Gastroesophageal sphincter (tissue), 3 donors: ENCODE measurements around the gene MTNR1A.

Experiments
- CTCF ChIP-seq, 4 experiments: fragments of 200-600 bp in 2 of 4; fragments of 450-650 bp in 2 of 4; sonication (generic) in 1 of 4; IDR thresholded peaks; one replicate each; pipeline ENCODE4 v1.5.1; 2017 to 2019; ENCODE audit warnings: antibody characterized with exemption in 4 of 4, mild to moderate bottlenecking in 2 of 4, moderate library complexity in 2 of 4
- EP300 ChIP-seq: sonication (generic); formaldehyde crosslinking; IDR thresholded peaks from one replicate; pipeline ENCODE4 v1.6.1; 2017; ENCODE audit warnings: antibody characterized with exemption, mild to moderate bottlenecking
- POLR2A ChIP-seq, 2 donors: fragments of 450-650 bp; IDR thresholded peaks; one replicate each; pipeline ENCODE4 v1.6.1; 2017; ENCODE audit warnings: antibody characterized with exemption in 2 of 2, mild to moderate bottlenecking in 2 of 2, moderate library complexity in 1 of 2

DNA sequence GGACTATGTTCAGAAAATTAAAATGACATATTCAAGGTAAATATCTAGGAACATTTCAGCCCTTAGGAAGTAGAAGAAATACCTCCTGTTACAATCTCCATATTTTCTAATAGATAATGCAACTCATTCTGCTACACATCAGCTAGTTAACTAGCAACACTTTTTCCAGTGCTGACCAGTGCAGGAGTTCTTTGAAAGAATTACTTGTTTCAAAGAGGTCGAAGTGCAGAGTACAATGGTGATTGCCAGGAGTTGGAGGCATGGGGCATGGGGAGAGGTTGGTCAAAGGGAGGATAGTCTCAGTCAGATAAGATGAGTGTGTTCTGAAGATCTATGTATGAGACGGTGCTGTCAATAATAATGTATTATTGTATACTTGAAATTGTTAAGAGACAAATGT, 53.1 kb downstream of the MTNR1A start:
- TF ChIP-seq CTCF (IDR thresholded peaks at IDR 0.05), result no peak
- TF ChIP-seq POLR2A (IDR thresholded peaks at IDR 0.05), result no peak
- no peak for TF ChIP-seq EP300
